NB4 (cell line): ENCODE data around the gene NAA80.

Experiments used
- MYC ChIP-seq: IDR thresholded peaks from 2 replicates; pipeline ENCODE4 v1.6.1; 2011; ENCODE audit warnings: low read depth, low read length
- POLR2A ChIP-seq: IDR thresholded peaks from 2 replicates; pipeline ENCODE4 v1.6.1; 2011; ENCODE audit warnings: mild to moderate bottlenecking; ENCODE audit not compliant: insufficient read length; ENCODE audit errors: extremely low read depth
- TF ChIP-seq, protein P1 (sequence below): IDR thresholded peaks from one replicate; pipeline ENCODE4 v1.5.1; 2012; ENCODE audit warnings: low read depth, low read length
- TF ChIP-seq, protein P2 (sequence below): IDR thresholded peaks from 2 replicates; pipeline ENCODE4 v1.6.1; 2011; ENCODE audit warnings: low read depth, low read length

DNA sequence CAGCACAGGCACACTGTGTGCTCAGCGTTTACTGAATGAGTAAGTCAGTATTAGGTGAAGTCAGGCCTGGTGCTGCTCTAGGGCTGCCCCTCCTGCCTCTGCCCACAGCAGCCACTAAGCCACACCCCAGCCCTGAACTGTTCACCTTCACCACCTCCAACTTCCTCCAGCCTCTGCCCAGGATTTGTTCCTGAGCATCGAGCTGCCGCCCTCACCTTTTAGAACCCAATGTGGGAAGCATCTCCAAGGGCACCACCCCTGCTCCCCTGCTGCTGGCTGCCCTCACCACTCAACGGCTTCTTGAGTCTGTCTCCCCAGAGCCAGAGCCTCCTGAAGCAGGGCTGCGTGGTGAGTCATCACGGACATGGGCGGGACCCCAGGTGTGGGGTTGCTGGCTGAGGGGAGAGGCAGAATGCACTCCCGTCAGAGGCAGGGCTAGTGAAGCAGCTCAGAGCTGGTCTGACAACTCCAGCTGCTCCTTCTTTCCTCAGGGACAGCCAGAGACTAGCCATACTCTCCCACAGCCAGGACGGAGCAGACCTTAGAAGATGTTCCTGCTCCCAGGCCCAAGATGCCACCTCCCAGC, 17.5 kb upstream of the NAA80 start:
- TF ChIP-seq POLR2A (no peak), MYC (no peak)
- TF ChIP-seq, protein P1, sequence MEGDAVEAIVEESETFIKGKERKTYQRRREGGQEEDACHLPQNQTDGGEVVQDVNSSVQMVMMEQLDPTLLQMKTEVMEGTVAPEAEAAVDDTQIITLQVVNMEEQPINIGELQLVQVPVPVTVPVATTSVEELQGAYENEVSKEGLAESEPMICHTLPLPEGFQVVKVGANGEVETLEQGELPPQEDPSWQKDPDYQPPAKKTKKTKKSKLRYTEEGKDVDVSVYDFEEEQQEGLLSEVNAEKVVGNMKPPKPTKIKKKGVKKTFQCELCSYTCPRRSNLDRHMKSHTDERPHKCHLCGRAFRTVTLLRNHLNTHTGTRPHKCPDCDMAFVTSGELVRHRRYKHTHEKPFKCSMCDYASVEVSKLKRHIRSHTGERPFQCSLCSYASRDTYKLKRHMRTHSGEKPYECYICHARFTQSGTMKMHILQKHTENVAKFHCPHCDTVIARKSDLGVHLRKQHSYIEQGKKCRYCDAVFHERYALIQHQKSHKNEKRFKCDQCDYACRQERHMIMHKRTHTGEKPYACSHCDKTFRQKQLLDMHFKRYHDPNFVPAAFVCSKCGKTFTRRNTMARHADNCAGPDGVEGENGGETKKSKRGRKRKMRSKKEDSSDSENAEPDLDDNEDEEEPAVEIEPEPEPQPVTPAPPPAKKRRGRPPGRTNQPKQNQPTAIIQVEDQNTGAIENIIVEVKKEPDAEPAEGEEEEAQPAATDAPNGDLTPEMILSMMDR = no peak
- TF ChIP-seq, protein P2, sequence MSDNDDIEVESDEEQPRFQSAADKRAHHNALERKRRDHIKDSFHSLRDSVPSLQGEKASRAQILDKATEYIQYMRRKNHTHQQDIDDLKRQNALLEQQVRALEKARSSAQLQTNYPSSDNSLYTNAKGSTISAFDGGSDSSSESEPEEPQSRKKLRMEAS = no peak
